Stimulated activated CD4-positive, alpha-beta T cell treated with anti-CD3 and anti-CD28 coated beads, Interleukin-1b, Interleukin-23, amount 100 ng/mL, for 4 hours (primary cell): ENCODE data around the gene PCDH7.

ENCODE experiments used
- DNase-seq, 2 donors: peaks; one replicate each; pipeline ENCODE4 v3.0.0-alpha.2; 2020; ENCODE audit warnings: low read depth in 2 of 2

Gene PCDH7

GRCh38 chr4:30720021-30720660 lies at the start of gene PCDH7:
TSS of gene PCDH7 (plus strand) at chr4:30720369. CDS start at chr4:30721423, 1,054 bp downstream.
- no peak for DNase-seq

- DNase-seq, result no peak
Observed at GRCh38 chr4:30671926-30672448, 48.2 kb upstream of the PCDH7 start.

GRCh38 chr4:30696191-30696590 lies 24.0 kb upstream of the PCDH7 start:
- no peak for DNase-seq

GRCh38 chr4:30714408-30715031 lies 5.6 kb upstream of the PCDH7 start:
- DNase-seq, result no peak

- no peak for DNase-seq
Observed at GRCh38 chr4:30716158-30716557, 4.0 kb upstream of the PCDH7 start.

GRCh38 chr4:30716681-30717207 lies 3.4 kb upstream of the PCDH7 start:
- DNase-seq, result no peak

GRCh38 chr4:30717208-30718020 lies 2.8 kb upstream of the PCDH7 start:
- no peak for DNase-seq

GRCh38 chr4:30718021-30718542 lies 2.1 kb upstream of the PCDH7 start:
- no peak for DNase-seq

GRCh38 chr4:30718641-30719453 lies 1.3 kb upstream of the PCDH7 start:
- DNase-seq, result no peak

- no peak for DNase-seq
Observed at GRCh38 chr4:30719454-30720020, 632 bp upstream of the PCDH7 start.

GRCh38 chr4:30720661-30721184 lies 554 bp downstream of the PCDH7 start:
- no peak for DNase-seq

GRCh38 chr4:30721185-30722091 lies 1.3 kb downstream of the PCDH7 start:
- no peak for DNase-seq

- DNase-seq, result no peak
Observed at GRCh38 chr4:30722092-30722358, 1.9 kb downstream of the PCDH7 start.

- DNase-seq, result no peak
Observed at GRCh38 chr4:30722359-30723200, 2.4 kb downstream of the PCDH7 start.

- DNase-seq, result no peak
Observed at GRCh38 chr4:30723201-30723955, 3.2 kb downstream of the PCDH7 start.

- no peak for DNase-seq
Observed at GRCh38 chr4:30724247-30724646, 4.1 kb downstream of the PCDH7 start.

- DNase-seq, result no peak
Observed at GRCh38 chr4:30725562-30725961, 5.4 kb downstream of the PCDH7 start.

- DNase-seq, result no peak
Observed at GRCh38 chr4:30726090-30726675, 6.0 kb downstream of the PCDH7 start.
